ENCODE measurements around the gene NCAM2.

NCAM2 gene

GRCh38 chr21:20997636-20998455 lies at the start of gene NCAM2:
Gene NCAM2, plus strand, starts transcription at chr21:20998409.
- no peak for DNase-seq

GRCh38 chr21:20949884-20950283 lies 48.3 kb upstream of the NCAM2 start:
- DNase-seq = no peak

DNA sequence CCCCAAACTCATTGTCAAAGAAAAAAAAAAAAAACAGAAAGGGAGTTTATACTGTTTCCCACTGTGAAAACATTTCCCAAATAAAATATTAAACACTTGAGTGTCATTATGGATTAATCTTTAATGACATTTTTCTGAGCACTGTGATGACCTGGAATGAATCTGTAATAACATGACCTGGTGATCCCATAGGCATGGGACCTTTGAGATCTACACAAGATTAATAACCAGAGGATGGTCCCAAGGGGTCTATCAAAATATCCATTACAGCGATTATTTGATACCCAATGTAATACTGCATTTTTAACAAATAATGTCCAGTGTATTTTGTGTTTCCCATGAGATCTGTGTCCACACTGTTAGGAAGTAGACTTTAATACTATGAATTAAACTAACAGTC lies 32.4 kb upstream of the NCAM2 start:
- no peak for DNase-seq

GRCh38 chr21:20968391-20968790 lies 29.8 kb upstream of the NCAM2 start:
- DNase-seq = no peak

- DNase-seq = no peak
Observed at GRCh38 chr21:20970691-20971090, 27.5 kb upstream of the NCAM2 start.

DNA sequence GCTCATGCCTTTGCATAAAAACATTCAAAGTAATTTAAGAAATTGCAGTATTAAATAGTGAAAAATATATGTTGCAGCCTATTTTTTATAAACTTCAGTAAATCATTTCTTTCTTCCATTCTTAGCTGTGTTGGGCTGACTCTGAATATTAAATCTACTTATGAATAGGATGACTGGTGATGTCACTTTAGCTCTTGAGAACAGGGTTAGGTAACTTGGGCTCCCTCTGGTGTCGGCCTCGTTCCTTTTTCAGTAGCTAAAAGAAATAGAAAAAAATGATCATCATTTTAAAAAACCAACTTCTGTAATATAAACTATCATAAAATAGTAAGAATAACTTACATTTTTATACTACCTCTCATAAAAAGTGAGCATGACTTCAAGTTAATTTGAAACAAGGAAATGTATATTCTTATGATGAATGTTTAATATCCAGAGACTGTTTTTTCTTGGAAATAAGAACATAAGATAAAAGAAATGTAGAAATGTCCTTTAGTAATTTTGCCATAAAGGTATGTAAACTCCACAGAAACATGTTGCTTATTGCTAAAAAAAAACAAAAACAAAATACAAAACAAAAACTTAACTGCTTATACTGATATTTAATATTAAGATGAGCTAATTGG lies 26.8 kb upstream of the NCAM2 start:
- no peak for DNase-seq

DNA sequence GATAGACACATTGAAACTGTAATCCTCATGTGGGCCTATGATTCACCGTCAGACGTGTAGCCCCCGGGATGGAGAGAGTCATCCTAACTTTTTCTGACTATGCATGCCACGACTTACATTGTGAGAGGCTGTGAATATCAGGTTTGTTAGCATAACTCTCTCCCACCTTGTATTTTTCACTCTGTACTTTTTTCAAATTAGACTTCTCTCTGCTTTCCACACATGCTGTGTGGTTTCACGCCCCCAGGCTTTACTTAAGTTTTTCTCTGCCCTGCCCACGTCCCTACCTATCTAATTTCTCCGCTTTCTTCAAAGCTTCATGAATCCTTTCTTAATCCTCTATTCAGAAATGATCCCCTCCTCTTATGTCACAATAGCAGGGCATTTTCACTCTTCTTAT lies 3.4 kb upstream of the NCAM2 start:
- no peak for DNase-seq

DNA sequence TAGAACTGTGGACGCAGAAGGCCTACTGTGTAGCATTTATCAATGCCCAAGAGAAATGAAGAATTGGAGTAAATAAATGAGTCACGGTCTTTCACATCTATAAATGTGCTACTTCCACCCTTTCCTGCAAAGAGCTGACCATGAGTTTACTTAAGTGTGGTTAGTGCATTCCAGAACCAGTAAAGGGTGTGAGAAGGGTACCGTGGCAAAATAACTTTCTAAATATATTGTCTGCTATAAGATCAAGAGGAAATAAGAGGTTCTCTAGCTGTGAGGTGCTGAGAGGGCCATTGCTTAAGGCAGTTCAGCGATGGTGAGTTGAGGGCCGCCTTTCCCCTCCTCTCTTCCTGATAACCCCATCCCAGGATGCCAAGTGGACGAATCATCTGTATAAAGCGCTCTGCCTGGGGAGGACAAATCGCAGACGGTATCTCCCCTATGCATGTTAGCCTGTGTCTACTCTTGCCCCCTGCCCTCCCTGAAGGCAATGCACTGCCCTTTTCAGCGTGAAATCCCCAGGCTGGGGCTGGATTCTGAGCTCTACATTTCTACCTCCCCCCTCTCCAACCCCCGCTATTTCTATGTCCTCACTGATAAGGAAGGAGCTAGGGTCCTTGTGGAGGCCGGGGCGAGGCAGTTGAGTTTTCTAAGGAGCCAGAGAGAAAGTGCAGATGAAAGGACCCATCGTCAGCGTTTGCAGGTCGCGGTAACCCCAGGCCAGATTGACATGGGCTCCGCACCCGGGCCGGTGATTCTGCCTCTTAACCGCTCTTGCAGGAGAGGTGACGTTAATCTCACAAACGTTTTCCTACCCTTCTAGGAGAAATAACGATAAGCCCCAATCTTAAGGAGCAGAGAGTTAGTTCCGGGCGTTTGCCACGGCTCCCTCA lies 1.5 kb upstream of the NCAM2 start:
- DNase-seq = no peak

DNA sequence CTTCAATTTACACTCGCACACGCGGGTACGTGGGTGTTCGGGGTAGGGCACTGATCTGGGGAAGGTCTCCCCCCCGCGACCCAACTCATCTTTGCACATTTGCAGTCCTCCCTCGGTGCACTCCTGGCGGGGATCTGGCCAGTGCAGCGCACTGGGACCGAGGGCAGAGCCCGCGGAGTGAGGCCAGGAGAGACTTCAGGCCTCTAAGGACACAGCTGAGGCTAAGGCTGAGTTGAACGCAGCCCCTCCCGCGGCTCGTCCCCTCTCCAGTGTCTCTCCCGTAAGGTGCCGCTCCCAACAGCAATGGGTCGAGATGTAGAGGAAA lies 936 bp upstream of the NCAM2 start:
- DNase-seq = no peak

DNA sequence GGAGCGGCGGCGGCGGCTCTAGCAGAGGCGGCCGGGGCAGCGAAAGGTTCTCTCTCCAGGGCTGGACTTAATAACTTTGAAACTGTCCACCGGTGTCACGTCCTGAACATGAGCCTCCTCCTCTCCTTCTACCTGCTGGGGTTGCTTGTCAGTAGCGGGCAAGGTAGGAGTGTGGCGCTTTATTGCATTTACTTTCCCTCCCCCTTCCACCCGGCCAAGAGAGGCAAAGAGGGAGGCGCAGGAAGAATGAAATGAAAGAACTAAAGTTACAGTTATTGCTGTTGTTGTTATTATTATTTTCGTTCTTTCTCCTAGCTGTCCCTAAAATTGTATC lies 214 bp downstream of the NCAM2 start:
- no peak for DNase-seq

- DNase-seq = no peak
Observed at GRCh38 chr21:20998886-20999285, 677 bp downstream of the NCAM2 start.

DNA sequence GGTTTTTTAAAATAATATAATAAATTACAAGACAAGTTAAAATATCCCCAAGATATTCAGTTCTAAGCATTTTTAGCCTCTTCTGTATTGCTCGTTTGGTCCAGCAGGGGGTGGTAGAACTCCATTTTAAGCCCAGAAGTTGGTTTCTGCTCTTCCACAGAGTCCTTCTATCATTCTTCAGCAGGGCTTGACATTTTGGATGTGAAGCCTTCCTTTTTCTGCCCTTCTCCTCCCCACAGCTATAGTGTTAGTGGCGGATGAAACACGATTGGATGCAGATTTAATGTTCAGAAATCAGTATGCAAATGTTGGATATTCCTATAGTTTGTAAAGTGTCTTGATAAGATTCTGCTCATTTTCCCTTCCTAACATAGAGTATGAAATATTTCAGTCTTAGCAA lies 1.4 kb downstream of the NCAM2 start:
- DNase-seq = no peak

GRCh38 chr21:21000591-21001175 lies 2.5 kb downstream of the NCAM2 start:
- DNase-seq = no peak

GRCh38 chr21:21001591-21002100 lies 3.4 kb downstream of the NCAM2 start:
- DNase-seq = no peak

DNA sequence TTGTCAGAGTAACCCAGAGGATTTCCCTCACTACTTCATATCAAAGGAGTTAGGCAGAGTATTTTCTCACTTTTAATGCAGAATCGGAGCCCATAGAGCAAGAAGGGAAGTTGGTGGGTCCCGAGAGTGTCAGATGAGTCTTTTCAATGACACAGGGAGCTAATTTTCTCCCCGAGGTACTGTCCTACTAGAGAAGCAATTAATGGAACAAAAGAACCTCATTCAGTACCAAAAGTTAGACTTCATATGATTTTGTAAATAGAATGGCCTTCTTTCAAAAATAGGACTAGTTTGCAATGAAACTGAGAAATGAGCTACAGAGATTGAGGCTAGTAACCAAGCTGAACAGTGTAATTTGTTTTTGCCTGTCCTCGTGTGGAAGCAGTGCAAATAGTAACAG lies 3.9 kb downstream of the NCAM2 start:
- no peak for DNase-seq

DNA sequence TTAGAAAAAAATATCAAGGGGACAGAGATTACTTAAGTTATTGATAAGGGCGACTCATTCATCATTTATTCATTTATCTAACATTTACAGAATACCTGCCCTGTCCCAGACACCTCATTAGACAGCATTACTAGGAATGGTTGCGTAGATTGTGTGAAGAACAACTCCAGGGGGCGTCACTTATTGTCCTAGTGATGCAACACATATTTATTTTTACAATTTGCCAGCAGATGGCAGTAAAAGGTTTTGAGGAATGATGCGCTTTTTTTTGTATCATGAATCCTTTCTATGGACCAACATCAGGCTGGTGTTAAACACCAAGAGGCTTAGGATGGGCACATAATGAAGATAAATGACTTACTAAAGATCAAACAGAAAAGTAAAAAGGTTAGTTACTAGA lies 5.5 kb downstream of the NCAM2 start:
- no peak for DNase-seq

- DNase-seq = no peak
Observed at GRCh38 chr21:21007606-21008005, 9.4 kb downstream of the NCAM2 start.

DNA sequence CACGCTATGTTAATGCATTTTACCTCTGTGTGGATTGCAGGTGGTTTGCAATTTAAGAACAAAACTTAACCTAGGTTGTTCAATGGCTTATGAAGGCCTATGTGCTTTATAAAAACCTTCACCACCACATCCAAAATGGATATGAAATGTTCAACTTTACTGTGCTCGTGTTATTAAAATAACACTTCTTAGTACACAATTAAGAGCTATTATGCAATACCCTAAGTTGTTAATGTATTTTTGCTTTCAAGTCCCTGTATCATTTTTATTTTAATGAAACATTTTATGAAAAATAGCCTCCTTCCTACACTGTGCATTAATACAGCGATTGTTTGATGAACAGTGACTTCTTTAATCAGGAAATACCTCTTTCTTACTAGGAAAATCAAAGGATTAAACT lies 12.0 kb downstream of the NCAM2 start:
- no peak for DNase-seq

DNA sequence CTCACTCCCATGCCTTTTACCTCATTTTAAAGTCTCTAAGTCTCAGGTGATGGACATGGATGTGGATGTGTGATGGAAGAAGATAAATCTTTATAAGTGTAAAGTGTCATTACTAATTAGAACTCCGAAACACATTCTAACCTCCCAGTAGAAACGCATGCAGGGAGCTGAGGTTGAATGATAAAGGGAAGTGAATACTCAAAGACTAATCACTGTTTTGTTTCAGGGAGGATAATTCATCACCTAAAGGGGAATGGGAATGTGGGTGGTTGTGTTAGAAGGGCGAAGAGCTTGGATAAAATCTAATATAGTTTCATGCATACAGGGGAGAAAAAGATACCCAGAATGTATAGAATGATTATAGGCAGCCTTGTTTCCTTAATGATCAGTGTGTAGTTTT lies 12.5 kb downstream of the NCAM2 start:
- no peak for DNase-seq

- no peak for DNase-seq
Observed at GRCh38 chr21:21018821-21019220, 20.6 kb downstream of the NCAM2 start.

- no peak for DNase-seq
Observed at GRCh38 chr21:21019681-21020080, 21.5 kb downstream of the NCAM2 start.

DNA sequence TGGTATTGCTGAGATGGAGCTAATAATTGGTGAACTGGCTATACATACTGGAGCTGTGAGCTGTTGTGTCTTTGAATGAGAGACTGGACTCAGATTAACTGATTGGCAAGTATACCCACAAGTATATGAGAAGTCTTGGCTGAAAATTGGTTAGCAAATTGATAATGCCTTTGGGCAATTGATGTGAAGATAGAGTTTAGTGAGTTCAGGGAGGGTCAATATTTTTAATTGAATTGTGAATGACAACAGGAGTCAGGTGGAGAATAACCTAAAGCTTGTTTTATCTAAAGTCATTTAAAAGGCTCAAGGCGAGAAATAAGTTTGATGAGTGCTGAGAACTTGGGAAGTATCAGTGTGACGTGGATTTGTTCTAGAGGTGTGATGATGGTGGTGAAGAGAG lies 27.5 kb downstream of the NCAM2 start:
- no peak for DNase-seq

DNA sequence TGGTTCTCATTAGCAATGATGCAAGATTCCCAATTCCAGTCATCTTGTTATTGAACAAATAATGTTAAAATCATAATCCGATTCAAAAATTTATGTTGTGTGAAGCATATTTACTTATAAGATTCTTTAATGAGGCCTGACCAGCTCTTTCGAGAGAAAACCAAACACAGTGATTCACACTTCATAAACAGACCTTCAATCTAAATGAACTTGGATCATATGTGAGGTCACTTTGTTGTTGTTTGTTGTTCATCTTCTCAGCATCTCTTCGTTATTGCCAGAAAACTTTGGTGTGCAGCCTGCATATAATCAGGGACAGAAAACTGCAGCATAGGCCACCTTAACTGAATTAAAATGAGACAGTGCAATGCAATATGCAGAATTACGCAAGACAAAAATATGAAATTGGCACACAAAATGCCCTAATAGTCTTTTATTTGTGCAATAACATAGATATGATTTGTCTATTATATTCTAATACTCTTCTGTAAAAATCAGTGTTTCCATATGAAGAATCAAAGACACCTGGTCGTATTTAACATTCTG lies 30.1 kb downstream of the NCAM2 start:
- DNase-seq = no peak

All from DMS79 (cell line).